ENCODE data around the gene PITPNB.

GRCh38 chr22:27915986-27916385 lies 3.1 kb downstream of the PITPNB start:
- TF ChIP-seq CTCF (conservative IDR thresholded peaks at IDR 0.05) (no peak), ZFX (IDR thresholded peaks at IDR 0.05) (no peak)
